ENCODE results near the gene LAMA4.

DNA sequence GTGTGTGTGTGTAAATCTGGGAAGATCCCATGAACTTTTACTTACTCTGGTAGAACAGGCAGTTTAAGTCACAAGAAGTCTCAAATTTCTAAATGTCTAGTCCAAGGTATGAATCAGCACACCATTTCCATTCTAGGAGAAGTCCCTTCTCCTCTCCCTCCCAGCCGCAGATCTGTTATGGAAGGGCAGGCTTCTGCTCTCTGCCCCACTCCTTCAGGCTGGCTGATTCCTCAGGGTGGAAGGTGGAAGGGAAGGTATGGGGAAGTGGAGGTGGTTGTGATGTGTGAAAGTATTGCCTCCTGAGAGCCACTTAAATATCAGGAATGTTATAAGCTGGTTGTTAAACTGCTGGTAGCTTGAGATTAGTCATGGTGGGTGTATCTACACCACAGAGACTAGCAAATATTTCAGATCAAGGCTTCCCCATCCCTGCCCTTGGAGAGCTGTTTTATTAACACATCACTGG, 44.5 kb upstream of the LAMA4 start:
- no peak for TF ChIP-seq POLR2A (IDR thresholded peaks at IDR 0.05)
- TF ChIP-seq, protein P1, sequence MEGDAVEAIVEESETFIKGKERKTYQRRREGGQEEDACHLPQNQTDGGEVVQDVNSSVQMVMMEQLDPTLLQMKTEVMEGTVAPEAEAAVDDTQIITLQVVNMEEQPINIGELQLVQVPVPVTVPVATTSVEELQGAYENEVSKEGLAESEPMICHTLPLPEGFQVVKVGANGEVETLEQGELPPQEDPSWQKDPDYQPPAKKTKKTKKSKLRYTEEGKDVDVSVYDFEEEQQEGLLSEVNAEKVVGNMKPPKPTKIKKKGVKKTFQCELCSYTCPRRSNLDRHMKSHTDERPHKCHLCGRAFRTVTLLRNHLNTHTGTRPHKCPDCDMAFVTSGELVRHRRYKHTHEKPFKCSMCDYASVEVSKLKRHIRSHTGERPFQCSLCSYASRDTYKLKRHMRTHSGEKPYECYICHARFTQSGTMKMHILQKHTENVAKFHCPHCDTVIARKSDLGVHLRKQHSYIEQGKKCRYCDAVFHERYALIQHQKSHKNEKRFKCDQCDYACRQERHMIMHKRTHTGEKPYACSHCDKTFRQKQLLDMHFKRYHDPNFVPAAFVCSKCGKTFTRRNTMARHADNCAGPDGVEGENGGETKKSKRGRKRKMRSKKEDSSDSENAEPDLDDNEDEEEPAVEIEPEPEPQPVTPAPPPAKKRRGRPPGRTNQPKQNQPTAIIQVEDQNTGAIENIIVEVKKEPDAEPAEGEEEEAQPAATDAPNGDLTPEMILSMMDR (IDR thresholded peaks at IDR 0.05) = no peak
